GM18505 (cell line): ENCODE results near the gene PIAS3.

ENCODE experiments used
- ATAC-seq: cut with Tn5 transposase; IDR thresholded peaks from one replicate; pipeline ENCODE4 v1.9.1; 2021; ENCODE audit not compliant: unreplicated experiment
- POLR2A ChIP-seq: IDR thresholded peaks from 4 replicates; pipeline ENCODE4 v1.6.1; 2011; ENCODE audit warnings: borderline replicate concordance; ENCODE audit not compliant: insufficient read depth, insufficient read length; ENCODE audit errors: extremely low read depth

The PIAS3 gene

DNA sequence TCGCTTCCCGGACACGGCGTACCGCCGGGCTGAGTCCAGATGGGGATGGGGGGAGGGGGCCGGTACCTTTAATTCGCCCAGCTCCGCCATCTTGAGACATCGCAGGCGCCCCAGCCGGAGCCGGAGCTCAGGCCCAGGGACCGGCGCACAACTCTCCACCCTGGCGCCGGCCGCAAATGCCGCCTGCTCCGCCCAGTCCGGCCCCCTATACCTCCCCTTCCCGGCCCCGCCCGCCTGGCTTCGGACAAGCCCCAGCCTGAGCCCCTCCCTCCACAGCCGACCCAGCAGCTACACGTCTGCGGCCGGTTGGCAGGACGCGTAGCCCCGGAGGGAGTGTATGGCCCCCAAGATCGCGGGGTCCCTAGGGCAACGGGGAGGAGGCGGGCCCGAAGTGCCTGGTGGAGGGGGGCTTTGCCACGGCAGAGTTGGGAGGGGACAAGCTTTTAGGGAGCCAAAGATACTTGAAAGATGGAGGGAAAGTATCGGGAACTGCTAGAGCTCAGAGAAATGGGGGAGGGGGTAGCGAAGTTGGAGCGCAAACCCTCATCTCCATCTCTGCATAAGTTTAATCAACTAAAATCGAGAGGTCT is at the start of gene PIAS3:
TSS of gene PIAS3 (minus strand) at position 181 of the 590 bp plus-strand sequence. CDS start at position 90, 91 bp downstream.
- ATAC-seq: peak; percentile 85
- TF ChIP-seq POLR2A: peak; percentile 40

- no peak for TF ChIP-seq POLR2A
- no peak for ATAC-seq
Measured at GRCh38 chr1:145908653-145909052, 49.8 kb upstream of the PIAS3 start.

DNA sequence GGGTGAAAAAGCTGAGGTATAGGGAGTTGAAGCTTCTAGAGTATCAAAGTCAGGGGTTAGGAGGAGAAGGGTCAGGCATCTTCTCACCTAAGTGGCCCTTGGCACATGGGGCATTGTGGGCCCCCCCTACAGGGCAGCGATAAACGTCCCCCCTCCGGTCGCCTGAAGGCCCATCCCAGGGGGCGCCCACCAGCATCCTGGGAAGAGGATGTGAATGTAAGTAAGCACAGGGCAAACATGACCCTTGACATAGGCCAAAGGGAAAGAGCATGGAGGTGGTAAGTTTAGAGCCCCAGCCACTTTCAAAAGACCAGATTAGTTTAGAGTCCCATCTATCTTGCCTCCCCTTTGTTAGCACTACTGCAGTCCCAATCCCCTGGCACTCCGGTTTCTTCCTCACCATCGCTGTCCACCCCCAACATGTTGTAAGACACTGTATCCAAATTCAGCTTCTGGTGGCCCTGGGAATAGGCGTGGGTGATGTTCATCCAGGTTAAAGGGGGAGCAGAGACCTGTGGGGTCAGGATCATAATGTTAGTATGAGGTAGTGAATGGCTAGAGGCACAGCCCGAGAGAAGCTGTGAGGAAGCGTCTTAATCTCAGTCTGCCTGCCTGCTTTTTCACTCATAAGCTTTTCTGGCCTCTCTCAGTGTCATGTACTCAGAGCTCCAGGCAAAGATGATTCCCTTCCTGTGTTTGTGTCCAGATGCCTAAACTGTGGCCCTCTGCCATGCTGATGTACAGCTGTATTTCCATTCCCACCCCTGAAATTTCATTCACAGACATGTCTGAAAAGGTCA is 48.3 kb upstream of the PIAS3 start:
- ATAC-seq: no peak
- TF ChIP-seq POLR2A: no peak

GRCh38 chr1:145901312-145902021 is 42.6 kb upstream of the PIAS3 start:
- no peak for TF ChIP-seq POLR2A
- ATAC-seq: no peak

GRCh38 chr1:145898756-145899155 is 39.9 kb upstream of the PIAS3 start:
- TF ChIP-seq POLR2A: no peak
- no peak for ATAC-seq

GRCh38 chr1:145897969-145898368 is 39.1 kb upstream of the PIAS3 start:
- no peak for TF ChIP-seq POLR2A
- ATAC-seq: no peak

- no peak for TF ChIP-seq POLR2A
- no peak for ATAC-seq
Measured at GRCh38 chr1:145895471-145895870, 36.6 kb upstream of the PIAS3 start.

- ATAC-seq: no peak
- no peak for TF ChIP-seq POLR2A
Measured at GRCh38 chr1:145893306-145894055, 34.6 kb upstream of the PIAS3 start.

GRCh38 chr1:145892486-145893087 is 33.7 kb upstream of the PIAS3 start:
- no peak for TF ChIP-seq POLR2A
- ATAC-seq: no peak

DNA sequence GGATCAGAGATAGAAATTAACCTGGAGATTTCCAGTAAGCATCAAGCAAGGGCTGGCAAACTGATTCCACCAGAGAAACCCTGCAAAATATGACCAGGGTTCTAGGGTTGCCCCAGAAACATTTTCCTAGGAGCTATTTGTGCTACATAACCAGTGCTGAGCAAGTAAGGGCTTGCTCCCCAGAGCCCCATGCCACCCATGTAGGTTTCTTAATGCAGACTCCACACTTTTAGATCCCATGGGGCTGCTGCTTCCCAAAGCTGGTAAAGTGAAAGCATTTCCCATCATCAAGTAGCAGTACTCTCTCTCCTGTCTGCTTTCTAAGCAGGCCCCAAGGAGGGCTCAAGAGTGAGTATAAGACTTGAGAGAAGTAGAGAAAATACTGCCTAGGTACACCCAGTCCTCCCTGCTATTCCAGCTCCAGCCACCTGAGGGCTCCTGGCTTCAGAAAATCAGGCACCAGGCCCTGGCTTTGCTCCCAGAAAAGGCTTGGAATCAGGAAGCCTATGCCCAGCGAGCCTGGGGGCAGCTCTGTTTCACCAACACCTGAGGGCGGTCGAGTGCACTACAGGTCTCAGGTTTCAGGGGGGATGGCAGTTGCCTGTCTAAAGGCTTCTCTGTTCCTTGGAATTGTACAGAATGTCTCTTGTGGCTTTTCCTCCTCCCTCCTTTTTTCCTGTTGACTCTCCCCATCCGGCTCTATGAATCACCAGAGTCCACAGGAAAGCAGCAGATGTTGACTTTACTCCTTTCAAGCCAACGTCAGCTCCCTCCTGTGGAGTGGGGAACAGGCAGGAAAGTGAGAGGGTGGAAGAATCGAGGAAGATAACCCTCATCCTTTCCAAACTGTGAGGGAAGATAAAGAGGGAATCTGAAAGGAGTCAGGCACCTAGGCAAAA is 33.0 kb upstream of the PIAS3 start:
- no peak for ATAC-seq

DNA sequence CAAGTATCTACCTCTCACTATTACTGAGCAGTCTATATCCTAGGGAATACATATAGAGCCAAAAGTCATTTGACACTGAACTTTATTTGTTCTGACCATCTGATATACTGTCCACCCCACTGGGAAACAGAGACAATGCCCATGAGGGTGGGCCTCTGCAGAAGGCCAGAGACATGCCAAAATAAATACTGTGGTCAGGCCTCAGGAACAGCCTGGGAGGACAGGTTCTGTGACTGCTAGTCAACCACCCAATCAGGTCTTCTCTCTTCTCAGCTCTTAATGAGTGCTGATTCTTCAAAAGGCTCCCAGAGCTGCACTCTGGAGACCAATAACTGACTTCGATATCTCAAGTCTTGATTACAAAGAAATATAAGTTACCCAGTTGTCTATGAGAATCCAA is 32.3 kb upstream of the PIAS3 start:
- no peak for ATAC-seq
- TF ChIP-seq POLR2A: no peak

More for the DNA sequence above, 33.0 kb upstream of the PIAS3 start:
- no peak for TF ChIP-seq POLR2A

- ATAC-seq: no peak
- no peak for TF ChIP-seq POLR2A
Measured at GRCh38 chr1:145889722-145890121, 30.8 kb upstream of the PIAS3 start.
